Osteoblast (primary cell): ENCODE results near the gene PRSS35. TPM values are rescaled to one million over a fixed set of nuclear protein-coding genes. Genes with fewer than 3 reads are reported as not detected.
"Not testable (repeated sequence)": the region's sequence is repeated elsewhere in the genome, so short reads cannot be mapped to it uniquely, and the experiment has no call there.

ENCODE experiments used
- DNase-seq: peaks from one replicate; pipeline ENCODE4 v3.0.0; 2011; ENCODE audit warnings: low spot score, mixed read lengths; ENCODE audit not compliant: insufficient read length; ENCODE audit errors: missing footprints
- H2AFZ ChIP-seq: 2 replicates; pipeline ENCODE4 v1.6.0; 2011; ENCODE audit warnings: mild to moderate bottlenecking, low read length
- H3K27ac ChIP-seq: 2 replicates; pipeline ENCODE4 v1.5.1; 2011; ENCODE audit warnings: mild to moderate bottlenecking, low read depth, low read length, moderate library complexity
- H3K27me3 ChIP-seq: 2 replicates; pipeline ENCODE4 v1.6.0; 2012; ENCODE audit warnings: mild to moderate bottlenecking, control low read depth, inconsistent platforms, low read length, moderate library complexity; ENCODE audit not compliant: insufficient read depth
- H3K36me3 ChIP-seq: 2 replicates; pipeline ENCODE4 v1.5.1; 2011; ENCODE audit warnings: mild to moderate bottlenecking, low read length, control low read depth, moderate library complexity; ENCODE audit not compliant: insufficient read depth
- H3K4me1 ChIP-seq: 2 replicates; pipeline ENCODE4 v1.5.1; 2011; ENCODE audit warnings: mild to moderate bottlenecking, low read length, control low read depth, moderate library complexity; ENCODE audit not compliant: insufficient read depth
- H3K4me2 ChIP-seq: 2 replicates; pipeline ENCODE4 v1.6.0; 2011; ENCODE audit warnings: mild to moderate bottlenecking, low read length; ENCODE audit not compliant: insufficient read depth
- H3K4me3 ChIP-seq: fragments of 200-600 bp; sonication (generic); 3 replicates; pipeline ENCODE4 v1.5.1; 2012; ENCODE audit warnings: mild to moderate bottlenecking, low read length, inconsistent platforms; ENCODE audit not compliant: insufficient read depth
- H3K79me2 ChIP-seq: 2 replicates; pipeline ENCODE4 v1.6.0; 2012; ENCODE audit warnings: mild to moderate bottlenecking, low read length, control low read depth, inconsistent platforms; ENCODE audit not compliant: insufficient read depth
- H3K9me3 ChIP-seq: 2 replicates; pipeline ENCODE4 v1.5.1; 2011; ENCODE audit warnings: low read depth, low read length, control low read depth
- H4K20me1 ChIP-seq: 2 replicates; pipeline ENCODE4 v1.6.0; 2012; ENCODE audit warnings: mild to moderate bottlenecking, low read length, control low read depth; ENCODE audit not compliant: insufficient read depth
- total RNA-seq: library from RNA; depleted of rRNA; stranded (reverse); fragments of >200 nt; gene quantifications from 2 replicates; pipeline ENCODE4 v1.2.3, GENCODE V29; 2012
- TF ChIP-seq, protein P1 (sequence below): IDR thresholded peaks from 2 replicates; pipeline ENCODE4 v1.5.1; 2011; ENCODE audit warnings: mild to moderate bottlenecking, low read depth, low read length, moderate library complexity; ENCODE audit errors: extremely low read depth

PRSS35 gene
- total RNA-seq, 1 donor, result 1.1 TPM

DNA sequence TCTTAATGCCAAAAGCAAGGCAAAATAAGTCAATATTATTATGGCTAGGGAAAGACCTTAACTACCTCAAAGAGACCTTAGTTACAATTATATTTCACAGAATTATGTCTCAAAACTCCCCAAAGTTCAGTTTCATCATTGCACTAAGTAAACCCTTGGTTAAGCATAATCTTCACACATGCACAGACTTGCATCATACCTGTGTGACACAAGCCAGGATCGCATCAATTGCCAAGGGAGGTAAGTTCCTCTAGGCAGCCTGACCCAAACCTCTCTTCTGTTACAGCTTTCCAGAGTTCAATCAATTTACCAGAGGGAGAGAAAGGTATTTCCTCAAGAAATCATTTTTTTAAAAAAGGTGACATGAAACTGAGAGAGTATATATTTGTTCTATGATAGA lies 31.9 kb upstream of the PRSS35 start:
- Histone ChIP-seq H4K20me1 (no peaks in the 10 kb centered on the region), H3K4me2 (no peak overlapping the region), H3K27ac (no peak overlapping the region), H2AFZ (no peak overlapping the region), H3K36me3 (no peaks in the 10 kb centered on the region), H3K27me3 (no peaks in the 10 kb centered on the region), H3K4me3 (no peak overlapping the region), H3K79me2 (no peaks in the 10 kb centered on the region), H3K4me1 (no peaks in the 10 kb centered on the region), H3K9me3 (no peaks in the 10 kb centered on the region)
- DNase-seq, result no peak
- TF ChIP-seq, protein P1, sequence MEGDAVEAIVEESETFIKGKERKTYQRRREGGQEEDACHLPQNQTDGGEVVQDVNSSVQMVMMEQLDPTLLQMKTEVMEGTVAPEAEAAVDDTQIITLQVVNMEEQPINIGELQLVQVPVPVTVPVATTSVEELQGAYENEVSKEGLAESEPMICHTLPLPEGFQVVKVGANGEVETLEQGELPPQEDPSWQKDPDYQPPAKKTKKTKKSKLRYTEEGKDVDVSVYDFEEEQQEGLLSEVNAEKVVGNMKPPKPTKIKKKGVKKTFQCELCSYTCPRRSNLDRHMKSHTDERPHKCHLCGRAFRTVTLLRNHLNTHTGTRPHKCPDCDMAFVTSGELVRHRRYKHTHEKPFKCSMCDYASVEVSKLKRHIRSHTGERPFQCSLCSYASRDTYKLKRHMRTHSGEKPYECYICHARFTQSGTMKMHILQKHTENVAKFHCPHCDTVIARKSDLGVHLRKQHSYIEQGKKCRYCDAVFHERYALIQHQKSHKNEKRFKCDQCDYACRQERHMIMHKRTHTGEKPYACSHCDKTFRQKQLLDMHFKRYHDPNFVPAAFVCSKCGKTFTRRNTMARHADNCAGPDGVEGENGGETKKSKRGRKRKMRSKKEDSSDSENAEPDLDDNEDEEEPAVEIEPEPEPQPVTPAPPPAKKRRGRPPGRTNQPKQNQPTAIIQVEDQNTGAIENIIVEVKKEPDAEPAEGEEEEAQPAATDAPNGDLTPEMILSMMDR, result no peak

DNA sequence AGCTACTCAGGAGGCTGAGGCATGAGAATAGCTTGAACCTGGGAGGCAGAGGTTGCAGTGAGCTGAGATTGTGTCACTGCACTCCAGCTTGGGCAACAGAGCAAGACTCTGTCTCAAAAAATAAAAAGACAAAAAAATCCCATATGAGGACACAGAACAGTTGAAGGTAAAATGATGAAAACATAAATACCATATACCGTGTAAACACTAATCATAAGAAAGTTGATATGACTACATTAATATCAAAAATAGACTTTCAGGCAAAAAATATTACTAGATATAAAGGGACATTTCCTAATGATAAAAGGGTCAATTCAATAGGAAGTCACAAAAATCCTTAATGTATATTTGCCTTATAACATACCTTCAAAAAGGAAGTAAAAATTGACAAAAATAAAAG lies 30.4 kb upstream of the PRSS35 start:
- H3K4me3 ChIP-seq, H4K20me1 ChIP-seq, H3K27ac ChIP-seq, H3K9me3 ChIP-seq, H3K4me2 ChIP-seq, H3K4me1 ChIP-seq, DNase-seq, H3K79me2 ChIP-seq, H3K27me3 ChIP-seq, H2AFZ ChIP-seq, H3K36me3 ChIP-seq: not testable (repeated sequence)

DNA sequence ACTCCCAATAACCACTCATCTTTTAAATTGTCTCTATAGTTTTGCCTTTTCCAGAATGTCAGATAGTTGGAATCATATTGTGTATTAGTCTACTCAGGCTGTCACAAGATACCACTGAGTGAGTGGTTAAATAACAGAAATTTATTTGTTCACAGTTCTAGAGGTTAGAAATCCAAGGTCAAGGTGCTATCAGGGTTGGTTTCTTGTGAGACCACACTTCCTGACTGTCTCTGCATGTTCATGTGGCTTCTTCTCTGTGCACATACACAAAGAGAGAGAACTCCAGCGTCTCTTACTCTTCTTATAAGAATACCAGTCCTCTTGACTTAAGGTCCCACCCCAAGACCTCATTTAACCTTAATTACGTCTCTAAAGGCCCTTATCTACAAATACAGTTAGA lies 23.9 kb upstream of the PRSS35 start:
- Histone ChIP-seq H3K27me3 (no peaks in the 10 kb centered on the region), H3K4me1 (no peaks in the 10 kb centered on the region)
- TF ChIP-seq, protein P1, result no peak

DNA sequence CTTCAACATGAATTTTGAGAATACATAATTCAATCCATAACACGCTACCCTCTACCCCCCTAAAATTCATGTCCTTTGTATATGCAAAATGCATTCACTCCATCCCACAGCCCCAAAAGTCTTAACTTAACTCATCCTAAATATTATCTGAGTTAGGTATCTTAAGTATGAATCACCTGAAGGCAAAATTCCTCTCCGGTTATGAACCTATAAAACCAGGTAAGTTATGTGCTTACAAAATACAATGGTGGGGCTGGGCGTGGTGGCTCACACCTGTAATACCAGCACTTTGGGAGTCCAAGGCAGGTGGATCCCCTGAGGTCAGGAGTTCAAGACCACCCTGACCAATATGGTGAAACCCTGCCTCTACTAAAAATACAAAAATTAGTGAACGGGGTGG lies 23.5 kb upstream of the PRSS35 start:
- H3K27me3 ChIP-seq, result no peaks in the 10 kb centered on the region
- no peaks in the 10 kb centered on the region for H4K20me1 ChIP-seq

More for the DNA sequence above, 23.9 kb upstream of the PRSS35 start:
- H3K79me2 ChIP-seq, result no peaks in the 10 kb centered on the region
- no peak overlapping the region for H3K4me2 ChIP-seq
- no peaks in the 10 kb centered on the region for H3K9me3 ChIP-seq
- no peak overlapping the region for H3K4me3 ChIP-seq
- no peak overlapping the region for H2AFZ ChIP-seq
- H3K27ac ChIP-seq, result no peak overlapping the region
- DNase-seq, result no peak
- no peaks in the 10 kb centered on the region for H4K20me1 ChIP-seq
- no peaks in the 10 kb centered on the region for H3K36me3 ChIP-seq

More for the DNA sequence above, 23.5 kb upstream of the PRSS35 start:
- Histone ChIP-seq H2AFZ (no peak overlapping the region), H3K4me3 (no peak overlapping the region), H3K4me1 (no peaks in the 10 kb centered on the region), H3K4me2 (no peak overlapping the region), H3K9me3 (no peaks in the 10 kb centered on the region), H3K27ac (no peak overlapping the region), H3K79me2 (no peaks in the 10 kb centered on the region), H3K36me3 (no peaks in the 10 kb centered on the region)
- DNase-seq, result no peak
- TF ChIP-seq, protein P1, result no peak
